Stomach (tissue), 9 donors: Measurements from ENCODE around the gene CDRT4. TPM values are rescaled to one million over a fixed set of nuclear protein-coding genes. Genes with fewer than 3 reads are reported as not detected.
A peak's percentile ranks its signal among the peaks of the same experiment; 100 is the strongest.
"Not testable (repeated sequence)": the region's sequence is repeated elsewhere in the genome, so short reads cannot be mapped to it uniquely, and the experiment has no call there.

ENCODE experiments used
- DNase-seq, 2 donors: peaks; one replicate each; pipeline versions ENCODE4 v3.0.0 to v3.0.0-alpha.2; 2013 to 2019
- H3K27ac ChIP-seq, 5 donors: fragments of 200-600 bp in 4 of 5; sonication (generic) in 4 of 5; one replicate each; pipeline ENCODE4 v1.5.1; 2013 to 2019; ENCODE audit warnings: mild to moderate bottlenecking in 1 of 5, moderate library complexity in 1 of 5
- H3K27me3 ChIP-seq, 3 donors: fragments of 200-600 bp; sonication (generic); one replicate each; pipeline ENCODE4 v1.5.1; 2017 to 2019; ENCODE audit warnings: mixed run types in 1 of 3
- H3K36me3 ChIP-seq, 4 donors: fragments of 200-600 bp; sonication (generic); 1 replicate in 3 of 4; 2 replicates in 1 of 4; pipeline ENCODE4 v1.5.1; 2016 to 2019
- H3K4me1 ChIP-seq, 4 donors: fragments of 200-600 bp; sonication (generic); one replicate each; pipeline ENCODE4 v1.5.1; 2016 to 2019
- H3K4me3 ChIP-seq, 4 donors: fragments of 200-600 bp; sonication (generic) in 3 of 4; one replicate each; pipeline ENCODE4 v1.5.1; 2016 to 2019; ENCODE audit warnings: mild to moderate bottlenecking in 1 of 4
- H3K9me3 ChIP-seq, 4 donors: fragments of 200-600 bp; sonication (generic); one replicate each; pipeline ENCODE4 v1.5.1; 2016 to 2019
- EP300 ChIP-seq: sonication (generic); formaldehyde crosslinking; IDR thresholded peaks from one replicate; pipeline ENCODE4 v1.6.1; 2017; ENCODE audit warnings: antibody characterized with exemption
- POLR2A ChIP-seq, 4 donors: fragments of 450-650 bp; IDR thresholded peaks; one replicate each; pipeline ENCODE4 v1.6.1; 2016; ENCODE audit warnings: antibody characterized with exemption in 4 of 4, control low read depth in 2 of 4, mild to moderate bottlenecking in 1 of 4, moderate library complexity in 1 of 4
- POLR2AphosphoS5 ChIP-seq, 3 donors: sonication (generic); formaldehyde crosslinking; IDR thresholded peaks; one replicate each; pipeline ENCODE4 v1.6.1; 2016; ENCODE audit warnings: antibody characterized with exemption in 3 of 3
- WGBS, 5 donors: extraction: QIAGEN DNeasy Blood & Tissue Kit in 3 of 5; methylation state at CpG; one replicate each; pipeline versions ENCODE4 v1.1.5 to v1.1.7; 2013 to 2018; 5-methylcytosine and 5-hydroxymethylcytosine counted together
- intact Hi-C: fragments of 100-400 bp; cut with DNase I; formaldehyde crosslinking; loops from one replicate; pipeline ENCODE4 v1.15.1; 2023; ENCODE audit warnings: low total_unique reads
- polyA plus RNA-seq, 3 donors: library from polyadenylated mRNA; stranded (reverse); fragments of 200-250 nt; gene quantifications; one replicate each; pipeline ENCODE4 v1.2.3, GENCODE V29; 2013
- total RNA-seq, 5 donors: library from RNA; depleted of rRNA; stranded (reverse); fragments of >200 nt; gene quantifications; one replicate each; pipeline versions ENCODE4 v1.1.0 to v1.2.3, GENCODE V29; 2014 to 2016
- TF ChIP-seq, protein P1 (sequence below), 7 experiments: fragments of 450-650 bp in 4 of 7; fragments of 200-600 bp in 3 of 7; sonication (generic) in 3 of 7; IDR thresholded peaks; one replicate each; pipeline ENCODE4 v1.5.1; 2016 to 2019; ENCODE audit warnings: antibody characterized with exemption in 7 of 7, control low read depth in 2 of 7, mild to moderate bottlenecking in 1 of 7
- donor health status: healthy with polysubstance abuse.
- donor health status: Bipolar disorder and iron deficiency.
- donor health status: healthy.

The CDRT4 gene
- total and polyA plus RNA-seq, 8 donors, result 1.5 to 12.8 (median 4.7) TPM; not detected in 2

DNA sequence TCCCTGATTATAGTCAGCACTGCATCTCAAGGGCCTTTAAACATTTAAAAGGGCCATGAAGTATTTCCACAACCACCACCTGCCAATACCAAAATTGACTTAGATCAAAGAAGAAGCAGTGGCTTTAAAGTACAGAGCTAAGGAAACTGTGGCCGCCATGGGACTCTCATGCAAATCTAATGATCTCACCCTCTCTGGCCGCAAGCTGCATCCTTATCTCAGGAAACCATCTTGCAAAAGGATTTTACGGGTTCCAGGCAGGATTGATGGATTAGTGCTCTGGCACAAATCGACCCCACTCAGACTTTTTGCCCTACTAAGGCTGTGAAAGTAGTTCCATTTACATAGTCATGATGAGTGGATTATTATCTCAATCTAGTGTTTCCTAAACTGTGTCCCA lies 22.6 kb downstream of the CDRT4 start:
- 53 to 80% (median 74%) methylated on average over 4 of the region's 4 CpGs for WGBS, 5 donors
- Histone ChIP-seq H3K9me3 (no peaks in the 10 kb centered on the region), H3K36me3 (no peaks in the 10 kb centered on the region), H3K4me1 (peaks cover 0 to 6% (median 0%) of the 10 kb centered on the region in 4 donors), H3K4me3 (no peak overlapping the region), H3K27me3 (no peaks in the 10 kb centered on the region), H3K27ac (no peak overlapping the region)
- peak in 1 of 2 donors; percentile 29 for DNase-seq
- TF ChIP-seq EP300 (no peak), POLR2A (IDR thresholded peaks at IDR 0.05) (no peak), POLR2AphosphoS5 (IDR thresholded peaks at IDR 0.05) (no peak)
- TF ChIP-seq, protein P1, sequence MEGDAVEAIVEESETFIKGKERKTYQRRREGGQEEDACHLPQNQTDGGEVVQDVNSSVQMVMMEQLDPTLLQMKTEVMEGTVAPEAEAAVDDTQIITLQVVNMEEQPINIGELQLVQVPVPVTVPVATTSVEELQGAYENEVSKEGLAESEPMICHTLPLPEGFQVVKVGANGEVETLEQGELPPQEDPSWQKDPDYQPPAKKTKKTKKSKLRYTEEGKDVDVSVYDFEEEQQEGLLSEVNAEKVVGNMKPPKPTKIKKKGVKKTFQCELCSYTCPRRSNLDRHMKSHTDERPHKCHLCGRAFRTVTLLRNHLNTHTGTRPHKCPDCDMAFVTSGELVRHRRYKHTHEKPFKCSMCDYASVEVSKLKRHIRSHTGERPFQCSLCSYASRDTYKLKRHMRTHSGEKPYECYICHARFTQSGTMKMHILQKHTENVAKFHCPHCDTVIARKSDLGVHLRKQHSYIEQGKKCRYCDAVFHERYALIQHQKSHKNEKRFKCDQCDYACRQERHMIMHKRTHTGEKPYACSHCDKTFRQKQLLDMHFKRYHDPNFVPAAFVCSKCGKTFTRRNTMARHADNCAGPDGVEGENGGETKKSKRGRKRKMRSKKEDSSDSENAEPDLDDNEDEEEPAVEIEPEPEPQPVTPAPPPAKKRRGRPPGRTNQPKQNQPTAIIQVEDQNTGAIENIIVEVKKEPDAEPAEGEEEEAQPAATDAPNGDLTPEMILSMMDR (IDR thresholded peaks at IDR 0.05), result no peak
- intact Hi-C loops, result no loop called here

DNA sequence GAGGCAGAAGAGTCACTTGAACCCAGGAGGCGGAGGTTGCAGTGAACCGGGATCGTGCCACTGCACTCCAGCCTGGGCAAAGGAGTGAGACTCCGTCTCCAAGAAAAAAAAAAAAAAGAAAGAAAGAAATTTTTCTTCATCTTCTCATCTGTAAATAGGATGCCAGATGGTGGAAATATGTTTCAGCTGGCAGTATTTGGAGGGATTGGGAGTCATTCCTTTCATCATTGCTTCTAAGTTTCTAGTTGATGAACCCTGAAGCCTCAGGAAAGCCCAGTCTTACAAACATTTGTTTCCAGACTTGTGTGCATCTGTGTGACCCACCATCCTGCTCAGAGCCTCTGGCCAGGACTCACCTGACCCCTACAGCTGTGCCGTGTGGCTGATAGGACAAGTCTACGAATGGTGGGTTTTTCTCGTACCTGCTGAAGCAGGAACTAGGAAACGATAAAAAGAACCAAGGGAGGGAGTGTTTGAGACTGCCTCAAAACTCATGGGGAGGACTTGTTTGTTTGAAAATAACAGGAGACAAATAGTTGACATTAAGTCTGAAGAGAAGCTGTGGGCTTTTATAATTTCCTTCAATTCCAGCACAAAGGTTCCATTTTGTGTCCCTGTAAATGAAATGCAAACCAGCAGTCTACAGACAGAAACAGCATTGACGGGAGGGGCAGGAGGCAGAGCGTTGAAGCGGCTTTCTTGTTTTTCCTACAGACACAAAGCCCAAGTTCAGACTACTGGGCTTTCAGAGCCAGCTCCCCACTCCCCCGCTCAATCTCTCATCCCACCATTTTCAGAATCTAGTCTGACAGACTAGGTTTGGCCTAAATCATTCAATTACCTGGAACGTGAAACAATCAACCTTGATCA lies 24.9 kb downstream of the CDRT4 start:
- no peak for TF ChIP-seq POLR2A (IDR thresholded peaks at IDR 0.05)
- 92 to 99% (median 94%) methylated on average over 13 of the region's 13 CpGs for WGBS, 5 donors
- Histone ChIP-seq H3K27ac (no peak overlapping the region), H3K4me3 (no peak overlapping the region), H3K36me3 (peaks cover 0 to 5% (median 0%) of the 10 kb centered on the region in 4 donors), H3K27me3 (no peaks in the 10 kb centered on the region), H3K9me3 (no peaks in the 10 kb centered on the region), H3K4me1 (no peaks in the 10 kb centered on the region)
- DNase-seq, result no peak
- intact Hi-C loops, result no loop called here

DNA sequence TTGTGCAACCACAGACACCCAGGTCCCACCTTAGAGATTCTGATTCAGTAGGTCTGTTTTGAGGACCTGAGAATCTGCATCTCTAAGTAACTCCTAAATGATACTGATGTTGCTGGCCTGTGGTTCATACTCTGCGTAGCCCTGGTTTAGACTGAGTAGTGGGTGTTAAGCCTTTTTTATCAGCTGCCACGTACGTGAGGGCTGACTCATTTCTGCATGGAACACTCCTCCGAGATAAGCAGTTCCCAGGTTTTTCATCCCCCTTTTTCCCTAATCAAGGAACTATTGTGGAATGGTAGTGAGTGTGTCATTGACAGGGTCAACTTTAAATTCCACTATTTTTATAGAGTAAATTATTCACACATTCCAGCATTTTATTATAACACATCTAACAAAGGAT lies 26.1 kb downstream of the CDRT4 start:
- H3K9me3 ChIP-seq, result no peaks in the 10 kb centered on the region
- 58 to 86% (median 72%) methylated on average over 4 of the region's 4 CpGs for WGBS, 5 donors
- no peaks in the 10 kb centered on the region for H3K27me3 ChIP-seq
- DNase-seq, result no peak
- no peak overlapping the region for H3K4me3 ChIP-seq
- no peak overlapping the region for H3K27ac ChIP-seq
- H3K36me3 ChIP-seq, result peaks cover 0 to 6% (median 0%) of the 10 kb centered on the region in 4 donors
- TF ChIP-seq, protein P1 (IDR thresholded peaks at IDR 0.05), result no peak
- TF ChIP-seq EP300 (no peak), POLR2A (IDR thresholded peaks at IDR 0.05) (no peak), POLR2AphosphoS5 (IDR thresholded peaks at IDR 0.05) (no peak)
- intact Hi-C loops, result no loop called here
- H3K4me1 ChIP-seq, result peaks cover 0 to 9% (median 7%) of the 10 kb centered on the region in 4 donors

DNA sequence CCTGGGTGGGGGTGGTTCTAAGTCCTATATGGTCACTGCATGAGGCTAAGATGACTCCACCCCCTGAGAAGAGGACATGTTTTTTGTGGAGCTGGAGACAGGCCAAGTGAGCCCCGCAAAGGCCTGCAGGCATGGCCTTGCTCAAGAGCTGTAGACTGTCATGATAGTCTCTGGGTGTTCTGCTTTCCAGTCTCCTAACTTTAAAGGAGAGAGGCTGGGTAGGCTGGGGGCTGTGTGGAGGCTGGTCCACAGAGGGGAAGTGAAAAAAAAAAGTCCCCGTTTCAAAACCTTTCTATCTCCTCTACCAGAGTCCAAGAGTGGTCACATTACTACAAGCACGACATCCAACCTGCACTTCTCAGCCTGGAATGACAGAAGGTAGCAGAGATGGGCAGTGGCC lies 27.1 kb downstream of the CDRT4 start:
- no peak overlapping the region for H3K27ac ChIP-seq
- intact Hi-C loops, result no loop called here
- TF ChIP-seq EP300 (no peak), POLR2AphosphoS5 (IDR thresholded peaks at IDR 0.05) (no peak), POLR2A (IDR thresholded peaks at IDR 0.05) (no peak)
- TF ChIP-seq, protein P1 (IDR thresholded peaks at IDR 0.05), result no peak
- peaks cover 0 to 6% (median 0%) of the 10 kb centered on the region in 4 donors for H3K36me3 ChIP-seq
- H3K9me3 ChIP-seq, result no peaks in the 10 kb centered on the region
- H3K4me1 ChIP-seq, result peaks cover 0 to 15% (median 12%) of the 10 kb centered on the region in 4 donors
- no peaks in the 10 kb centered on the region for H3K27me3 ChIP-seq
- WGBS, 5 donors, result 86 to 95% (median 89%) methylated on average over 3 of the region's 3 CpGs
- no peak for DNase-seq
- no peak overlapping the region for H3K4me3 ChIP-seq

DNA sequence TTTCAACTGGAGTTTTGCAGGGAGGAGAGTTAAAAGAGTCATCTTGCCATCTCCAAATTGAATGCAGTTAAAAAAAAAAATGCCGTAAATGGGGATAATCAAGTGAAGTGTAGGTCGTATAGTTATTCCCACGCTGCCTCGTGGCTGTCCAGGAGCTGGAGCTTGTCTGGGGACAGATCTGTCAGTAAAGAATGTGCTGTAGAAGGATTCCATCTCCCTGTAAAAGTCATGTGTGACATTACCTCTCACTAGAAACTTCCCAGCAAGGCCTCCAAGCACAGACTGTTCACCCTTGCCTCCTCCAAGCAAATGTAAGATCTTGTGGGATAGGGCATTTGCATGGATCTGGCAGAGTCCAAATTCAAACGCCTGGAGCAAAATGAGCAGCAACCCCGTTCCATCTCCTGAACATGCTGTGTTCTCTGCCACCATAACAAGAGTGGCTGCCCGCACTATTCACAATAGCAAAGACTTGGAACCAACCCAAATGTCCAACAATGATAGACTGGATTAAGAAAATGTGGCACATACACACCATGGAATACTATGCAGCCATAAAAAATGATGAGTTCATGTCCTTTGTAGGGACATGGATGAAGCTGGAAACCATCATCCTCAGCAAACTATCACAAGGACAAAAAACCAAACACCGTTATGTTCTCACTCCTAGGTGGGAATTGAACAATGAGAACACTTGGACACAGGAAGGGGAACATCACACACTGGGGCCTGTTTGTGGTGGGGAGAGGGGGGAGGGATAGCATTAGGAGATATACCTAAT lies 28.0 kb downstream of the CDRT4 start:
- H3K36me3 ChIP-seq, H3K9me3 ChIP-seq, H3K4me3 ChIP-seq, H3K27me3 ChIP-seq, DNase-seq, H3K27ac ChIP-seq, intact Hi-C loops: not testable (repeated sequence)
- peaks cover 0 to 19% (median 16%) of the 10 kb centered on the region in 4 donors for H3K4me1 ChIP-seq
- WGBS, 5 donors, result 77 to 94% (median 87%) methylated on average over 8 of the region's 8 CpGs
